Hematopoietic multipotent progenitor cell (in vitro differentiated cells): Measurements from ENCODE around the gene GORASP2. TPM values are rescaled to one million over a fixed set of nuclear protein-coding genes. Genes with fewer than 3 reads are reported as not detected.

ENCODE experiments used
- DNase-seq, 3 donors: peaks; one replicate each; pipeline ENCODE4 v3.0.0-alpha.2; 2011 to 2015; ENCODE audit warnings: low read depth in 2 of 3, low spot score in 2 of 3
- total RNA-seq: library from RNA; depleted of rRNA; stranded (reverse); fragments of >200 nt; gene quantifications from one replicate; pipeline ENCODE4 v1.2.3, GENCODE V29; 2012

GORASP2 gene
- total RNA-seq, 1 donor = 33.4 TPM

GRCh38 chr2:170922634-170923494 lies 6.2 kb upstream of the GORASP2 start:
- peak in 1 of 3 donors; percentile 45 for DNase-seq

GRCh38 chr2:170923799-170924198 lies 5.3 kb upstream of the GORASP2 start:
- DNase-seq = peak in 1 of 3 donors; percentile 31

- DNase-seq = no peak
These were observed 4.1 kb upstream of the GORASP2 start for GRCh38 chr2:170924969-170925368.

GRCh38 chr2:170925923-170926322 lies 3.1 kb upstream of the GORASP2 start:
- DNase-seq = no peak

- no peak for DNase-seq
These were observed 2.2 kb upstream of the GORASP2 start for GRCh38 chr2:170926743-170927297.

GRCh38 chr2:170928036-170928823 lies 823 bp upstream of the GORASP2 start:
- DNase-seq = peak in 1 of 3 donors; percentile 6

GRCh38 chr2:170929686-170930050 lies 615 bp downstream of the GORASP2 start:
- DNase-seq = peak in 2 of 3 donors; percentile 18 to 32

GRCh38 chr2:170930131-170930990 lies 1.3 kb downstream of the GORASP2 start:
- peak; percentile 38 to 78 (median 50) for DNase-seq

GRCh38 chr2:170930991-170931266 lies 1.9 kb downstream of the GORASP2 start:
- no peak for DNase-seq

GRCh38 chr2:170932166-170932565 lies 3.1 kb downstream of the GORASP2 start:
- no peak for DNase-seq

- DNase-seq = peak in 1 of 3 donors; percentile 7
These were observed 3.9 kb downstream of the GORASP2 start for GRCh38 chr2:170932948-170933347.

- no peak for DNase-seq
These were observed 8.8 kb downstream of the GORASP2 start for GRCh38 chr2:170937709-170938379.

- no peak for DNase-seq
These were observed 11.0 kb downstream of the GORASP2 start for GRCh38 chr2:170940066-170940465.

GRCh38 chr2:170942615-170943014 lies 13.6 kb downstream of the GORASP2 start:
- DNase-seq = no peak

- no peak for DNase-seq
These were observed 14.0 kb downstream of the GORASP2 start for GRCh38 chr2:170943041-170943440.

- DNase-seq = no peak
These were observed 14.5 kb downstream of the GORASP2 start for GRCh38 chr2:170943596-170943995.

GRCh38 chr2:170944545-170944944 lies 15.5 kb downstream of the GORASP2 start:
- DNase-seq = no peak

- no peak for DNase-seq
These were observed 20.4 kb downstream of the GORASP2 start for GRCh38 chr2:170949415-170949814.

GRCh38 chr2:170950221-170950761 lies 21.2 kb downstream of the GORASP2 start:
- DNase-seq = no peak

- no peak for DNase-seq
These were observed 24.9 kb downstream of the GORASP2 start for GRCh38 chr2:170953941-170954340.
